ENCODE data around the gene PSMC3. TPM values are rescaled to one million over a fixed set of nuclear protein-coding genes. Genes with fewer than 3 reads are reported as not detected.

Gene PSMC3
- total RNA-seq, 1 experiment from 2014 or later, result 358 TPM

DNA sequence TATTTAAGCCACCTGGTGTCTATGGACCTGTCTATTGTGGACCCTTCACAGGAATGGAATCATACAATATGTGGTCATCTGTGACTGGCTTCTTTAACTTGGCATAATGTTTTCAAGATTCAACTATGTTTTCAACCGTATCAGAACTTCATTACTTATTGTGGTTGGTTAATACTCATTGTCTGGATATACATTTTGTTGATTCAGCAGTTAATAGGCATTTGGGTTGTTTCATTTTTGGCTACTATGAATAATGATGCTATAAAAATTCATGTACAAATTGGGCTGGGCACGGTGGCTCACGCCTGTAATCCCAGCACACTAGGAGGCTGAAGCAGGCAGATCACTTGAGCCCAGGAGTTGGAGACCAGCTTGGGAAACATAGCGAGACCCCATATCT is 25.2 kb upstream of the PSMC3 start:
- H3K36me3 ChIP-seq, result no peaks in the 10 kb centered on the region
- DNase-seq (ENCODE audit: low read depth in 1 of 2, low spot score in 2 of 2), result no peak
- no peaks in the 10 kb centered on the region for H3K9me3 ChIP-seq (replicated peaks)
- no peaks in the 10 kb centered on the region for H3K27me3 ChIP-seq (replicated peaks)
- no peaks in the 10 kb centered on the region for H3K4me1 ChIP-seq (replicated peaks)
- no peak overlapping the region for H3K27ac ChIP-seq
- H3K4me3 ChIP-seq, result no peak overlapping the region

DNA sequence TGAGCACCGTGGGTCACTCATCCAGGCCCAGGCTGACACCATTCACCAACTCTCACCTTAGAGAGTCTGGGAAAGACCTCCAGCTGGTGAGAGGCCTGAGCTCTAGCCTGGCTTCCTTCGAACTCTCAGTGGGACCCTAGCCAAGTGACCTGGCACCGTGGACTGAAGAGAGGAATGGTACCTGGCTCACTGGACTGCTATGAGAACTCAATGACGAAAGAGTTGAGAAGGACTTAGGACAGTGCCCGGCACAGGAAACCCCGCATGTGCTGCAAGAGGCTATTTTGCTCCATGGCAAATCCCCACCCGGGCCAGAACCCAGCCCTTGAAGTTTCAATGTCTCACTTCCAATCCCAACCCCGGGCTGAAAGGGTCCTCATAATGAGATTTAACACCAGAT is 23.3 kb upstream of the PSMC3 start:
- Histone ChIP-seq H3K27ac (no peak overlapping the region), H3K27me3 (replicated peaks) (no peaks in the 10 kb centered on the region), H3K4me1 (replicated peaks) (no peaks in the 10 kb centered on the region), H3K36me3 (no peaks in the 10 kb centered on the region), H3K9me3 (replicated peaks) (no peaks in the 10 kb centered on the region), H3K4me3 (no peak overlapping the region)
- DNase-seq (ENCODE audit: low read depth in 1 of 2, low spot score in 2 of 2), result no peak

DNA sequence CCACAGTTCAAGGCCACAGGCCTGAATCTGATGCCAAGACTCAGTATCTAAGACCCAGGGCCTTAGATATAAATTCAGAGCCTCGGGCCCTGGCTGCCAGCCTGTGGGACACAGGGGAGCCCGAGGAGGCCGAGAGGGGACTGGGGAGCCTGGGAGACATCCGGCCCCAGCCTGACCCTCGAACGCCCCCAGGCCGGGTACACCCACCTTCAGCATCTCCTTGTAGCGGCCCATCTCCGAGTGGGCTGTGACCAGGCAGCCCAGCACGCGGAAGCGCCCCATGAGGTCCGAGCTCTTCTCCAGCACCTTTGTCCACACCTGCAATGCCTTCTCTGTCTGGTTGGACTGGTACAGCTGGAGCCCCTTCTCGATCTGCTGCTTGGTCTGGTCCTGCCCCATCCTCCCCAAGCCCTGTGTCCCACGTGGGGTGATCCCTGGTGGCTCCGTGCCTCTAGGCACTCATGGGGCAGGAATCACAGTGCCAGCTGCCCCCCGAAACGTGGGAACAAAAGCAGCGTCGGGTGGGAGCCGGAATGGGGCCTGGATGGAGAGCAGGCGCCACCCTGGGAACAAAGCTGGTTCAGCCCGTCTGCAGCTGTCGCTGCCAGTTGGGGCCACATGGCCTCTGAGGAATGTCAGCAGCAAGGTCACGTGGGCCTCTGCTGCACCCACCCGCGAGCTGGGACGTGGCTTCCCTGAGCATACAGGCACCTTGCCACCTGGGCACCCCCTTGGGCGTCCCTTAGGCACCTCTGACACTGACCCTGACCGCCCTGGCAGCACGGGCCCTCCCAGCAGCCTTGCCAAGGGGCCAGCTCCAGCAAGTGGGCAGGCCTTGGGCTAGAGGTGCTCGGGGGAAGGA is 22.6 kb upstream of the PSMC3 start, which contains the start of gene RAPSN:
Gene RAPSN, minus strand, starts transcription at position 571 of the 862 bp plus-strand sequence. Its CDS starts 172 bp downstream, at position 399.
- Histone ChIP-seq H3K27ac (no peak within 1 kb of the TSS), H3K4me3 (no peak within 1 kb of the TSS), H3K27me3 (replicated peaks) (no peaks in the 10 kb centered on the region), H3K9me3 (replicated peaks) (no peaks in the 10 kb centered on the region), H3K4me1 (replicated peaks) (no peaks in the 10 kb centered on the region), H3K36me3 (no peaks in the 10 kb centered on the region)
- no peak for DNase-seq (ENCODE audit: low read depth in 1 of 2, low spot score in 2 of 2)

DNA sequence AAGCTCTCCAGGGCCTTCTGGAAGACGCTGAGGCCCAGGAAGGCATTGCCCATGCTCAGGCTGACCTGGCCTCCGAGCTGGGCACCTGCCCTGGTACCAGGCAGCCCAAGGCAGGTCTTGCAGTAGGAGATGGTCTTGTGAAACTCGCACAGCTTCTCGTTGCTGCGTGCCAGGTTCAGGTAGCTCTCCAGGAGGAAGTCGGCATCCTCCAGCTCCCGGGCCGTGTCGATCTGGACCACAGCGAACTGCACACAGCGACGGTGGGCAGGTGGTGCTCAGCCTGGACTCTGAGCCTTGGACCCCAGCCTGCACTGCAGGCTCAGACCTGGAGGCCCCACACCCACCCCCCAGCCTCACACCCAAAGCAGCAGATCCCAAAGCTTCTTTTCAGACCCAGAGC is 21.7 kb upstream of the PSMC3 start:
- DNase-seq (ENCODE audit: low read depth in 1 of 2, low spot score in 2 of 2), result no peak
- H3K27ac ChIP-seq, result no peak overlapping the region
- H3K36me3 ChIP-seq, result no peaks in the 10 kb centered on the region
- no peak overlapping the region for H3K4me3 ChIP-seq
- H3K9me3 ChIP-seq (replicated peaks), result no peaks in the 10 kb centered on the region
- no peaks in the 10 kb centered on the region for H3K4me1 ChIP-seq (replicated peaks)
- H3K27me3 ChIP-seq (replicated peaks), result no peaks in the 10 kb centered on the region

DNA sequence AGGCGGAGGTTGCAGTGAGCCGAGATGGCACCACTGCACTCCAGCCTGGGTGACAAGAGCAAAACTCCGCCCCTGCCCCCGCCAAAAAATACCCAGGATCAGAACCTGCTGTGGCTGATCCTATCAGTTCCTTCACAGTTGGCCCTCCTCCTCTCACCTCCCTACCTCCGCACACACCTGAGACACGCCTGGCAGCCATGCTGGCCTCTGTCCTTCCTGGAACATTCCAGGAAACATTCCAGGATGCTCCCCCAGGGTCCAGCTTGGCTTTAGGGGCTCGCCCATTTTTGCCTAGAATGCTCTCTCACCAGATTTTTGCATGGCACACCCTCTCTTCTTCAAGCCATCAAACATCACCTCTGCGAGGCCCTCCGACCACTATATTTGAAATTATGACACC is 20.6 kb upstream of the PSMC3 start:
- H3K27me3 ChIP-seq (replicated peaks), result no peaks in the 10 kb centered on the region
- H3K4me3 ChIP-seq, result no peak overlapping the region
- DNase-seq (ENCODE audit: low read depth in 1 of 2, low spot score in 2 of 2), result no peak
- H3K36me3 ChIP-seq, result no peaks in the 10 kb centered on the region
- H3K9me3 ChIP-seq (replicated peaks), result no peaks in the 10 kb centered on the region
- H3K4me1 ChIP-seq (replicated peaks), result no peaks in the 10 kb centered on the region
- H3K27ac ChIP-seq, result no peak overlapping the region

DNA sequence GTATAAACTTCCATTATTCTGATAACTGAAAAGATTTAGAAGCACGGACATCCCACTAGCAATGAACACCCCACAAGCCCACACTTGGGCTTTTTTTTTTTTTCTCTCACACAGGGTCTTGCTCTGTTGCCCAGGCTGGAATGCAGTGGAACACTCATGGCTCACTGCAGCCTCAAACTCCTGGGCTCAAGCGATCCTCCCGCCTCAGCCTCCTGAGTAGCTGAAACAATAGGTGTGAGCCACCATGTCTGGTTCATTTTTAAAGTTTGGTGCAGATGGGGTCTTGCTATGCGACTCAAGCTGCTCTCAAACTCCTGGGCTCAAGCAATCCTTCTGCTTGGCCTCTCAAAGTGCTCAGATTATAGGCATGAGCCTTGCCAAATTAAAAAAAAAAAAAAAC is 19.6 kb upstream of the PSMC3 start:
- Histone ChIP-seq H3K4me3 (no peak overlapping the region), H3K27me3 (replicated peaks) (no peaks in the 10 kb centered on the region), H3K9me3 (replicated peaks) (no peaks in the 10 kb centered on the region), H3K27ac (no peak overlapping the region), H3K36me3 (no peaks in the 10 kb centered on the region), H3K4me1 (replicated peaks) (no peaks in the 10 kb centered on the region)
- DNase-seq (ENCODE audit: low read depth in 1 of 2, low spot score in 2 of 2), result no peak

DNA sequence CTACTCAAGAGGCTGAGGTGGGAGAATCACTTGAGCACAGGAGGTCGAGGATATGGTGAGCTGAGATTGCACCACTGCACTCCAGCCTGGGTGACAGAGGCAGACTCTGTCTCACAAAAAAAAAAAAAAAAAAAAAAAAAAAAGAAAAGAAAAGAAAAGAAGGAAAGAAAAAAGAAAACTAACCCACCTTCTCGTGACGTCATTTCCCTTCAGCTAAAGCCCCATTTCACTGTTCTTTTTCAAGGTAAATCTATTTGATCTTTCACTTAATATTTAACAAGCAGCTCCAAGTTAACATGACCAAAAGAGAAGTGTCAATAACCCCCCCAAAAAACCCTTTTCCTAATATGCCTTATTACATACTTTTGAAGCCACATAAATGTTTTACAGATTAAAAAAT is 17.6 kb upstream of the PSMC3 start:
- Histone ChIP-seq H3K9me3 (replicated peaks) (no peaks in the 10 kb centered on the region), H3K36me3 (no peaks in the 10 kb centered on the region), H3K27ac (no peak overlapping the region)

DNA sequence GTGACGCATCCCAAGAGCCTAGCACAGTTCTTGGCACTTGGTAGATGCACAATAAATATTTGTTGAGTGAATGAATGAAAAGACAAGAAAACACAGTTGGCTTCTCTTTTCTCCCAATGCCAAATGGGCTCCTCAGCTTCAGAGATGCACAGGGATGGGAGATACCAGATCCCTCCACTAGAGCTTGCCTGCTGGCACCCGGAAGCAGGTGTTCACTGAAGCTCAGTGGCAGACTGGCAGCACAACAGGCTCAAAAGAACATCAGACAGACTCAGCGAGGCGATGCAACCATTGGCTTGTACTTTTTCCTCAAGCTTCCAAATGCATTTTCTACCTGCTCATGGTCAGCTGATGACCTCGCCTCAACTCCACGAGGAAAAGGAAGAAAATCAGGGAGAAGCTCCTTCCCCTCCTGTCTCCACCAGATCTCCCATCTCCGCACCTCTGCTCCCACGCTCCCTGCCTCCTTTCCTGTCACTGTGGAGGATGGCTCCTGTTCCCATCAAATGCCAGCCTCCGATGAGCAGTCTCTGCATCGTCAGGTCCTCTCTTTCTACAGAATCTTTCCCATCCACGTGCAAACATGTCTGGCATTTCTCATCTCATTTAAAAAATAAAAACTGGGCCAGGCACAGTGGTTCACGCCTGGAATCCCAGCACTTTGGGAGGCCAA is 16.9 kb upstream of the PSMC3 start:
- Histone ChIP-seq H3K9me3 (replicated peaks) (no peaks in the 10 kb centered on the region), H3K4me3 (no peak overlapping the region), H3K4me1 (replicated peaks) (no peaks in the 10 kb centered on the region), H3K27ac (no peak overlapping the region), H3K27me3 (replicated peaks) (no peaks in the 10 kb centered on the region), H3K36me3 (no peaks in the 10 kb centered on the region)
- DNase-seq (ENCODE audit: low read depth in 1 of 2, low spot score in 2 of 2), result no peak

More for the DNA sequence above, 17.6 kb upstream of the PSMC3 start:
- no peak for DNase-seq (ENCODE audit: low read depth in 1 of 2, low spot score in 2 of 2)
- H3K27me3 ChIP-seq (replicated peaks), result no peaks in the 10 kb centered on the region
- H3K4me1 ChIP-seq (replicated peaks), result no peaks in the 10 kb centered on the region
- H3K4me3 ChIP-seq, result no peak overlapping the region

DNA sequence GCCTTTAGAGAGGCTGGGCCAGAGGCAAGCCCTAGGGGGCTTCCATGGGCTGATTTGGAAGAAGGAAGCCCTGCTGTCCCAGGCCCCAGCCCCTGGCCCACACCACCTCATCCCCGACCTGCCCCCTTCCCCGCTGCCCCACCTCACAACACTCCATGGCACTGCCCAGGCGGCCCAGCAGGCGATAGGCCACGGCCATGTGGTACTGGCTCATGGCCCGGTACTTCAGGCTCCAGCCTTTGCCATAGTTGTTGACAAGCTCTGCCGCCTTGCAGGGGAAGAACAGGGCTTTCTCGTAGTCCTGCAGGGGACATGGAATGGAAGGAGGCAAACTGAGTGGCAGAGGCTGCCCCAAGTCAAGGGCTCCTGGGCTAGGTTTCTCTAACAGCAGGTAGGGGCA is 16.3 kb upstream of the PSMC3 start:
- no peak overlapping the region for H3K4me3 ChIP-seq
- H3K4me1 ChIP-seq (replicated peaks), result no peaks in the 10 kb centered on the region
- no peaks in the 10 kb centered on the region for H3K9me3 ChIP-seq (replicated peaks)

DNA sequence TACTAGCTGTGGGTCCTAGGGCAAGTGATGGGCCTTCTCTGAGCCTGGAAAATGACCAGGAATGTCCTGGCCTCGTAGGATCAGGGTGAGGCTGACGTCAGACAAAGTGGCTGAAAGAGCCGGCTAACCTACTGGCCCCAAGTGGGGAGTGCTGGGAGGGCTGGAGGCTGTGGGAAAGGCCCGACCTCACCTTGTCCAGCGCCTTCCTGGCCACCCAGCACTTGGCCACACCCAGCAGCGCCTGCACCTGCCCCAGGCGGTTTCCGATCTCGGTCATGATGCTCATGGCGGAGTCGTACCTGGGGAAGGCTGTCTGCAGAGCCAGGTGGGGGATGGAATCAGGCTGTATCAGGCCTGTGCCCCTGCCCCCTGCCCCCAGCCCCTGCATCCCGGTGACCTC is 15.2 kb upstream of the PSMC3 start:
- H3K36me3 ChIP-seq, result no peaks in the 10 kb centered on the region
- DNase-seq (ENCODE audit: low read depth in 1 of 2, low spot score in 2 of 2), result no peak
- H3K27ac ChIP-seq, result no peak overlapping the region
- no peak overlapping the region for H3K4me3 ChIP-seq
- H3K4me1 ChIP-seq (replicated peaks), result no peaks in the 10 kb centered on the region
- H3K9me3 ChIP-seq (replicated peaks), result no peaks in the 10 kb centered on the region
- H3K27me3 ChIP-seq (replicated peaks), result no peaks in the 10 kb centered on the region

More for the DNA sequence above, 16.3 kb upstream of the PSMC3 start:
- Histone ChIP-seq H3K27ac (no peak overlapping the region), H3K36me3 (no peaks in the 10 kb centered on the region), H3K27me3 (replicated peaks) (no peaks in the 10 kb centered on the region)
- DNase-seq (ENCODE audit: low read depth in 1 of 2, low spot score in 2 of 2), result no peak

DNA sequence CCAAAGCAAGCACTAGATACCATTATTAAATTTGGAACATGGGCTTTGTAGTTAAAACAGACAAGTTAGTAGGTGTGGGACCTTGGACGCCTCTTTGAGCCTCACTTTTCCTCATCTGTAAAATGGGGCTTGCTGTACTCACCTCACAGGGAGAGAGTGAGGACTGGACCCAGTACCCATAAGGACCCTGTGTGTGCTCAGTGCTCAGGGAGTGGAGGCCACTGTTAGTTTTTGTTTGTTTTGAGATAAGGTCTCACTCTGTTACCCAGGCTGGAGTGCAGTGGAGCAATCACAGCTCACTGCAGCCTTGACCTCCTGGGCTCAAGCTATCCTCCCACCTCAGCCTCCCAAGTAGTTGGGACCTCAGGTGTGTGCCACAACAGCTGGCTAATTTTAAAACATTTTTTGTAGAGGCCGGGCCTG is 13.8 kb upstream of the PSMC3 start:
- no peaks in the 10 kb centered on the region for H3K9me3 ChIP-seq (replicated peaks)
- no peaks in the 10 kb centered on the region for H3K4me1 ChIP-seq (replicated peaks)
- H3K36me3 ChIP-seq, result no peaks in the 10 kb centered on the region
- H3K4me3 ChIP-seq, result no peak overlapping the region
- no peak overlapping the region for H3K27ac ChIP-seq
- DNase-seq (ENCODE audit: low read depth in 1 of 2, low spot score in 2 of 2), result no peak
- no peaks in the 10 kb centered on the region for H3K27me3 ChIP-seq (replicated peaks)

DNA sequence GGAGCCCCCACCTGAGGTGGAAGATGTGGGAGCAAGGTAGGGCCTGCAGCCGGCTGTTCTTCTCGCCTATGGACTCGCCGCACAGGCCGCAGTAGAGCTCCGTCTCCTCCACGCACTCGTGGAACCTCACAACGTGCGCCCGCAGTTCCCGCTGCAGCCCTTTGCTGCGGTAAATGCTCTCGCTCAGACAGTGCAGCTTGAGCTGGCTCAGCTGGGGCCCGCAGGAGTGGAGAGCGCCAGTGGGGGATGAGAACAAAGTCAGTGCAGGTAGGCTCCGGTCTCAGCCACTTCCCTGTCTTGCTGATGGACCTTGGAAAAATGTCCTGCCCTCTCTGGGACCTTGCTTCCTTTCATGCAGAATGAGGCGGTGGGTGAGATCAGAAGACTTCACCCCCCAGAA is 12.5 kb upstream of the PSMC3 start:
- Histone ChIP-seq H3K27ac (no peak overlapping the region), H3K4me1 (replicated peaks) (no peaks in the 10 kb centered on the region), H3K9me3 (replicated peaks) (no peaks in the 10 kb centered on the region), H3K4me3 (no peak overlapping the region), H3K36me3 (no peaks in the 10 kb centered on the region), H3K27me3 (replicated peaks) (no peaks in the 10 kb centered on the region)
- no peak for DNase-seq (ENCODE audit: low read depth in 1 of 2, low spot score in 2 of 2)

DNA sequence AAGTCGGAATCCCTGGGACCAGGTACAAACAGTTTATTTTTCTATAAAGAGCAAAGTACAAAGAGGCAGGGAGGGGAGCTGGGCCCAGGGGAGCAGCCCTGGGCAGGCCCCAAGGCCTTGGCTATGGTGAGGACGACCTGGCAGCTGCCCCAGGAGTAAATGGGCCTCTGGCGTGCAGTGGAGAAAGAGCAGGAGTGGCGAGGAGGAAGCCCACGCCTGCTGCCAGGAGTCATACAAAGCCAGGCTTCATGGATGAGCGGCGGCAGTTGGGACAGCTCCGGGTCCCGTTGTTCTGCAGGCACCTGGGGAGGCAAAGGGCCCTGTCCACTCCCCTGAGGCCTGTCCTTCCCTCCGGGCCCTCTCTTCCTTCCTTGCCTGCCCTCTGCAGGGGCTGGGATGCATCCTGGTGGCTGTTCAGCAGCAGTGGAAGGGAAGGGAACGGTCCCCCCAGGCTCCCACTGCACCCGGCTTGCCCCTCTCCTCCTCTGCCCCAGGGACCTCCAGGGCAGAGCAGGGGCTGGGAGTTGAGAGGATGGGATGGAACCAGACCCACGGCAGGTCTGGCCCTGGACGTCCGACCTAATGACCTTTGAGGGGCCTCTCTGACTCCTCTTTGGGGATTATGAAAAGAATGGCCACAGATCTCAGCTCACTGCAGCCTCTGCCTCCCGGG is 11.6 kb upstream of the PSMC3 start:
- no peaks in the 10 kb centered on the region for H3K9me3 ChIP-seq (replicated peaks)
- H3K4me3 ChIP-seq, result no peak overlapping the region
- no peak overlapping the region for H3K27ac ChIP-seq
- no peaks in the 10 kb centered on the region for H3K27me3 ChIP-seq (replicated peaks)
- no peak for DNase-seq (ENCODE audit: low read depth in 1 of 2, low spot score in 2 of 2)
- no peaks in the 10 kb centered on the region for H3K4me1 ChIP-seq (replicated peaks)
- no peaks in the 10 kb centered on the region for H3K36me3 ChIP-seq

DNA sequence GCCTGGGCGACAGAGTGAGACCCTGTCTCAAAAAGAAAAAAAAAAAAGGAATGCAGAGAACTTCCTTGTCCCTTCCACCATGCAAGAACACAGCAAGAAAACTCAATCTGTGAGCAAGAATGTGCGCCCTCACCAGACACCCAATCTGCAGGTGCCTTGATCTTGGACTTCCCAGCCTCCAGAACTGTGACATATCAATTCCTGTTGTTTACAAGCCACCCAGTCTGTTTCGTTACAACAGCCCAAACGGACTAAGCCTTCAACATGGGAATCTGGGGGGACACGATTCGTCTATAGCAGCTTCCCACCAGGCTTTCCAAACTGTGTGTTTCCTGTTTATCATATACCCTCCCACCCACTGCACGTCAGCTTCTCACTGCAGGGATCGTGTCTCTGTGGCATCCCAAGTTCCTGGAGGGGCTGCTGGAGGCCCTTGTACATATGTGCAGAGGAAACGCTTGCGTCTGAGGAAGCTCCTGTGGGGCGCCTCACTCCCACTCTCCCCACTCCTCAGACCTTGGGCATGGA is 11.0 kb upstream of the PSMC3 start:
- H3K27ac ChIP-seq, result no peak overlapping the region
- H3K36me3 ChIP-seq, result no peaks in the 10 kb centered on the region
- no peaks in the 10 kb centered on the region for H3K4me1 ChIP-seq (replicated peaks)
- H3K4me3 ChIP-seq, result no peak overlapping the region
- H3K27me3 ChIP-seq (replicated peaks), result no peaks in the 10 kb centered on the region
- H3K9me3 ChIP-seq (replicated peaks), result no peaks in the 10 kb centered on the region
- DNase-seq (ENCODE audit: low read depth in 1 of 2, low spot score in 2 of 2), result no peak
